NCI-H1048 (cell line): Measurements from ENCODE around the gene PLCE1.

Experiments
- DNase-seq: peaks from one replicate; lab custom pipeline; 2025; lab: John Stamatoyannopoulos, UW

The PLCE1 gene

GRCh38 chr10:94023906-94024305 is 30.2 kb downstream of the PLCE1 start:
- DNase-seq = no peak

GRCh38 chr10:94024407-94024806 is 30.7 kb downstream of the PLCE1 start:
- DNase-seq = no peak

GRCh38 chr10:94025806-94026205 is 32.1 kb downstream of the PLCE1 start:
- DNase-seq = no peak

GRCh38 chr10:94027197-94027596 is 33.5 kb downstream of the PLCE1 start:
- no peak for DNase-seq

GRCh38 chr10:94029955-94030354 is 36.2 kb downstream of the PLCE1 start:
- DNase-seq = no peak

- no peak for DNase-seq
These were observed 42.4 kb downstream of the PLCE1 start for GRCh38 chr10:94035982-94036765.

GRCh38 chr10:94036766-94037033 is 43.0 kb downstream of the PLCE1 start:
- no peak for DNase-seq

- no peak for DNase-seq
These were observed 43.6 kb downstream of the PLCE1 start for GRCh38 chr10:94037286-94037685.

- DNase-seq = no peak
These were observed 44.3 kb downstream of the PLCE1 start for GRCh38 chr10:94038024-94038423.

GRCh38 chr10:94041206-94041605 is 47.5 kb downstream of the PLCE1 start:
- DNase-seq = no peak

GRCh38 chr10:94042001-94042833 is 48.5 kb downstream of the PLCE1 start:
- DNase-seq = no peak

GRCh38 chr10:94042834-94043175 is 49.1 kb downstream of the PLCE1 start:
- DNase-seq = no peak
